ENCODE data around the gene ZCCHC24. TPM values are rescaled to one million over a fixed set of nuclear protein-coding genes. Genes with fewer than 3 reads are reported as not detected.

ZCCHC24 gene
- total RNA-seq, 1 donor from 2014 or later, result 1.6 TPM

DNA sequence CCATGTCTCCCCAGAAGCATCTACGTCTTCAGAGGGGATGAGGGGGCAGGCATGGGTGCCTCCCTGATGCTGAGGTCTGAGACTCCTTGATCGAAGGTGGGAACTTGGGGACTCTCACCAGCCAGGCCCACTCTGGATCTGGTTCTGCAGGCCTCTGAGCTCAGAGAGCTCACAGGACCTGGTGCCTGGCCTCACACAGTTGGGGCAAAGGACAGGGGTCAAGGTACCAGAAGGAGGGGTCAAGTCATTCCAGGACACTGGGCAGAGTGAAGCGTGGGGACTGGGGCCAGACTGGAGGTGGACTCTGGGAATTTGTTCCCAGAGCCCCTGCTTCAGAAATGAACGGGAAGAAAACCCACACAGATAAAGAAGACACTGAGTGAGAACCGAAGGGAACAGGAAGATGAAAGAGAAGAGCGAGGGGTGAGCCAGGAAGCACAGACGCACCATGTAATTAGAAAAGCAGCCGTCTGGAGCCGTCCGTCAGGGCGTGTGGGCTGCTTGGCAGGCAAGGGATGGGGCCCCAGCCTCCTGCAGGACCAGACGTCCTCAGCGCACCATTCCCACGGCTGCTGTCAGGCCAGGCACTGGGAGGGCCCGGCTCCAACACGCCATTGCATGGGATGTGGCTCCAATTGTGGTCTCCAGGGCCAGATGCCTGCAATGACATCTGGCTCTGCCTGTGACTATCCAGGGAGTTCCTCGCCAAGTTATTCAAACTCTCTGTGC, 47.7 kb downstream of the ZCCHC24 start:
- TF ChIP-seq, protein P1, sequence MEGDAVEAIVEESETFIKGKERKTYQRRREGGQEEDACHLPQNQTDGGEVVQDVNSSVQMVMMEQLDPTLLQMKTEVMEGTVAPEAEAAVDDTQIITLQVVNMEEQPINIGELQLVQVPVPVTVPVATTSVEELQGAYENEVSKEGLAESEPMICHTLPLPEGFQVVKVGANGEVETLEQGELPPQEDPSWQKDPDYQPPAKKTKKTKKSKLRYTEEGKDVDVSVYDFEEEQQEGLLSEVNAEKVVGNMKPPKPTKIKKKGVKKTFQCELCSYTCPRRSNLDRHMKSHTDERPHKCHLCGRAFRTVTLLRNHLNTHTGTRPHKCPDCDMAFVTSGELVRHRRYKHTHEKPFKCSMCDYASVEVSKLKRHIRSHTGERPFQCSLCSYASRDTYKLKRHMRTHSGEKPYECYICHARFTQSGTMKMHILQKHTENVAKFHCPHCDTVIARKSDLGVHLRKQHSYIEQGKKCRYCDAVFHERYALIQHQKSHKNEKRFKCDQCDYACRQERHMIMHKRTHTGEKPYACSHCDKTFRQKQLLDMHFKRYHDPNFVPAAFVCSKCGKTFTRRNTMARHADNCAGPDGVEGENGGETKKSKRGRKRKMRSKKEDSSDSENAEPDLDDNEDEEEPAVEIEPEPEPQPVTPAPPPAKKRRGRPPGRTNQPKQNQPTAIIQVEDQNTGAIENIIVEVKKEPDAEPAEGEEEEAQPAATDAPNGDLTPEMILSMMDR (IDR thresholded peaks at IDR 0.05; ENCODE audit: unreplicated experiment), result no peak
- Mint-ChIP-seq H3K9me3 (ENCODE audit: low read depth) (no peaks in the 10 kb centered on the region), H3K36me3 (ENCODE audit: insufficient read depth) (no peaks in the 10 kb centered on the region), H3K4me3 (ENCODE audit: low read depth) (no peak overlapping the region), H3K27ac (no peak overlapping the region), H3K27me3 (peaks cover 18% of the 10 kb centered on the region), H3K4me1 (ENCODE audit: low read depth) (peaks cover 1% of the 10 kb centered on the region)
- no peak for DNase-seq (ENCODE audit: low spot score, unreplicated experiment)

DNA sequence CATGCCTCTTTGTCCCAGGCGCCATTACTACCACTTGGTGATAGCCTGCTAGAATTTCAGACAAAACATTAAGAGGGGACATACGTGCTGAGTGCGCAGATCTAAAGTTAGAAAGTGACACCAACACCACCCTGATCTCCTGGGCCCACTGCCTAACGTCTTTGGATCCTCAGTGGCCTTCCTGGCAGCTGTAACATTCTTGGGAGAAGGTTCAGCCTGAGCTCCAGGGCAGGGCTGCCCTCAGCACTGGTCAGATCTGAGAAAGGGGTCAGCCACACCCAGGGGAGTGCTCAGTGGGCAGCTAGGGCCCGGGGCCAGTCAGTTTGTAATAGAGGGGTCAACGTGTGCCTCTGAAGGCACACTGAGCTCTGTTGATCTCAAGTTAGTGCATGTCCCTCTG, 48.4 kb downstream of the ZCCHC24 start:
- Mint-ChIP-seq H3K27me3 (peaks cover 25% of the 10 kb centered on the region), H3K27ac (no peak overlapping the region), H3K4me1 (ENCODE audit: low read depth) (peaks cover 1% of the 10 kb centered on the region), H3K4me3 (ENCODE audit: low read depth) (no peak overlapping the region), H3K9me3 (ENCODE audit: low read depth) (no peaks in the 10 kb centered on the region), H3K36me3 (ENCODE audit: insufficient read depth) (no peaks in the 10 kb centered on the region)
- TF ChIP-seq, protein P1 (IDR thresholded peaks at IDR 0.05; ENCODE audit: unreplicated experiment), result no peak
- no peak for DNase-seq (ENCODE audit: low spot score, unreplicated experiment)

DNA sequence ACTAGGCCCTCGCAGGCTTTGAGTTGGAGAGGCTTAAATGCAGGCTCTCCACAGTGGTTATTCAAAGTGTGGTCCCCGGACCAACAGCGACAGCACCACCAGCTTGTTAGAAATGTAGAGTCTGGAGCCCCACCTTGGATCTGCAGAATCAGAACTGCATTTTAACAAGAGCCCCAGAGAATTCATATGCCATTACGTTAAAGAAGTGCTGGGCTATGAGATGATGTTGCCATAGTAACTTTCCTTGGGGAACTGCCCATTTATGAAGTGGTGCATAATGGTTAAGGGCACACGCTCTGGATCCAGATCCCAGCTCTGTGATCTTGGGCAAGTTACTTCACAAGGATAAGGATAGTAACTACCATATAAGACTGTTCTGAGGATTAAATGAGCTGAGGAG, 48.9 kb downstream of the ZCCHC24 start:
- no peaks in the 10 kb centered on the region for H3K36me3 Mint-ChIP-seq (ENCODE audit: insufficient read depth)
- no peak overlapping the region for H3K27ac Mint-ChIP-seq
- TF ChIP-seq, protein P1 (IDR thresholded peaks at IDR 0.05; ENCODE audit: unreplicated experiment), result no peak
- H3K9me3 Mint-ChIP-seq (ENCODE audit: low read depth), result no peaks in the 10 kb centered on the region
- DNase-seq (ENCODE audit: low spot score, unreplicated experiment), result no peak
- peaks cover 1% of the 10 kb centered on the region for H3K4me1 Mint-ChIP-seq (ENCODE audit: low read depth)
- peaks cover 27% of the 10 kb centered on the region for H3K27me3 Mint-ChIP-seq
- no peak overlapping the region for H3K4me3 Mint-ChIP-seq (ENCODE audit: low read depth)

DNA sequence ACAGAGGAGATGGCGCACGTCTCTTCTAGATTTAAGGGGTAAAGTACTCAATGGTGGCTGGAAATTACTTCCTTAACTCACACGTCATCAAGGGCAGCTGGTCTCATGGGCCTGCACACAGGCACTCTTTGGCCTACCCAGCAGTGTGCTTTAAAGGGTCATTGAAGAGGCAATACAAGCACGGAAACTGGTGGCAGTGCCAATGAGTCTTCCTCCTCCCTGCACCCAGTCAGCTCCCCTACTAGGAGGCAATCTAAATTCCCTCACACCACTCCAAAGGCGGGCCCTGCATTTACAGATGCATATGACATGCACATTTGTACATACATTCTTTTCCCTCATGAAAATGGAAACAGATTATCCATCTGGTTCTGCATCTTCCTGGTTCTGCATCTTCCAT, 50.8 kb downstream of the ZCCHC24 start:
- Mint-ChIP-seq H3K36me3 (ENCODE audit: insufficient read depth) (no peaks in the 10 kb centered on the region), H3K4me1 (ENCODE audit: low read depth) (peaks cover 1% of the 10 kb centered on the region), H3K4me3 (ENCODE audit: low read depth) (no peak overlapping the region), H3K27ac (no peak overlapping the region), H3K9me3 (ENCODE audit: low read depth) (no peaks in the 10 kb centered on the region), H3K27me3 (peaks cover 27% of the 10 kb centered on the region)
- no peak for DNase-seq (ENCODE audit: low spot score, unreplicated experiment)
- TF ChIP-seq, protein P1 (IDR thresholded peaks at IDR 0.05; ENCODE audit: unreplicated experiment), result no peak

DNA sequence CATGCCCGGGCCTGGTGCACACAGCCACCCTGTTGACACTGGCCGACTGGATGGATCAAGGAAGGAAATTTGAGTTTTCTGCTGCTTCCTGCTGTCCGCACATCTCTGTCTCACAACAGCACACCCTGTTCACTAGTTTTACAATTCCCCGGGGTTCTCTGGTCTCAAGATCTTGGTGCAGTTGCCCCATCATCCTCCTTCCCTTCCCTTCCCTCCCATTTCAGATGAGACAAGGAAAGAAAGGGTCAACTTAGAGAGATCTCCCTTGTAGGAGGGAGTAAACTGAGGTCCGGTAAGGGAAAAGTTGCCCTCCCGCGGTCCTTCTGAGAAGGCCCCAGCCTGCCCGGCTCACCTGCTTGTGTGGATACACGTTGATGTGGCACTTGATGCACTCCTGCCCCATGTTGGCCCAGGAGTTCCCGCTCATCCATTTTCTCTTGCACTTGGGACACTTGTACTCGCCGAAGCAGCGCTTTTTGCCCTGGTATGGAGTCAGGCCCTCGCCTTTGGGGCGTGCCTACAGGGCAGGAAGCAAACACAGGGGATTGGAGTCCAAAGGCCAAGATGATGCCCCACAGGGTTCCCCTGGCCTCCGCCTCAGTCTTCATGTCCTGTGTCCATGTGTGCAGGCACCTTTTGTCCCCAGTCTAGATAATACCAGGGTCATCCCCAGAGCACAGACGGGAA, 51.4 kb downstream of the ZCCHC24 start:
- H3K27me3 Mint-ChIP-seq, result peaks cover 24% of the 10 kb centered on the region
- TF ChIP-seq, protein P1 (IDR thresholded peaks at IDR 0.05; ENCODE audit: unreplicated experiment), result no peak
- no peaks in the 10 kb centered on the region for H3K36me3 Mint-ChIP-seq (ENCODE audit: insufficient read depth)
- no peak for DNase-seq (ENCODE audit: low spot score, unreplicated experiment)
- H3K9me3 Mint-ChIP-seq (ENCODE audit: low read depth), result no peaks in the 10 kb centered on the region
- H3K4me1 Mint-ChIP-seq (ENCODE audit: low read depth), result no peaks in the 10 kb centered on the region
- H3K4me3 Mint-ChIP-seq (ENCODE audit: low read depth), result no peak overlapping the region
- H3K27ac Mint-ChIP-seq, result no peak overlapping the region

Data from progenitor cell of endocrine pancreas (in vitro differentiated cells).